Dendritic cell treated with granulocyte-macrophage colony-stimulating factor and Interleukin-4, amounts not matched to agents 40 ng/mL and 50 ng/mL, for 4 days (primary cell): ENCODE data around the gene ADD1.

ENCODE experiments used
- H3K27ac Mint-ChIP-seq: one replicate; pipeline ENCODE4 v1.8.0; 2022; ENCODE audit warnings: mild to moderate bottlenecking, mixed read lengths
- H3K27me3 Mint-ChIP-seq: one replicate; pipeline ENCODE4 v1.8.0; 2022; ENCODE audit warnings: mild to moderate bottlenecking, mixed read lengths
- H3K36me3 Mint-ChIP-seq: one replicate; pipeline ENCODE4 v1.8.0; 2022; ENCODE audit warnings: low read depth, mixed read lengths
- H3K4me1 Mint-ChIP-seq: one replicate; pipeline ENCODE4 v1.8.0; 2022; ENCODE audit warnings: low read depth, mixed read lengths
- H3K4me3 Mint-ChIP-seq: one replicate; pipeline ENCODE4 v1.8.0; 2022; ENCODE audit warnings: mild to moderate bottlenecking, moderate library complexity, mixed read lengths
- H3K9me3 Mint-ChIP-seq: one replicate; pipeline ENCODE4 v1.8.0; 2022; ENCODE audit warnings: mixed read lengths
- intact Hi-C: fragments of 100-400 bp; cut with micrococcal nuclease; formaldehyde crosslinking; loops from one replicate; pipeline ENCODE4 v1.15.0; 2022

The ADD1 gene

GRCh38 chr4:2930758-2931511, 87.3 kb downstream of the ADD1 start:
- Mint-ChIP-seq H3K9me3 (no peaks in the 10 kb centered on the region), H3K4me3 (no peak overlapping the region), H3K4me1 (peaks cover 33% of the 10 kb centered on the region), H3K27ac (peak overlapping the region; percentile 75), H3K27me3 (no peaks in the 10 kb centered on the region), H3K36me3 (peaks cover 63% of the 10 kb centered on the region)
- intact Hi-C loops, result loop anchor here (5.0 to 10.0 kb wide), 3 partner anchors 86 to 174 kb away; partner anchors contain the start of genes ADD1 and TNIP2

- H3K9me3 Mint-ChIP-seq, result no peaks in the 10 kb centered on the region
- peak overlapping the region; percentile 20 for H3K4me3 Mint-ChIP-seq
- H3K4me1 Mint-ChIP-seq, result peaks cover 41% of the 10 kb centered on the region
- intact Hi-C loops, result loop anchor here (5.0 to 10.0 kb wide), 3 partner anchors 87 to 174 kb away; partner anchors contain the start of genes ADD1 and TNIP2
- peaks cover 62% of the 10 kb centered on the region for H3K36me3 Mint-ChIP-seq
- H3K27ac Mint-ChIP-seq, result peak overlapping the region; percentile 75
- no peaks in the 10 kb centered on the region for H3K27me3 Mint-ChIP-seq
Measured at GRCh38 chr4:2931512-2932301, 88.1 kb downstream of the ADD1 start.

GRCh38 chr4:2932321-2932950, 88.8 kb downstream of the ADD1 start:
- Mint-ChIP-seq H3K4me1 (peaks cover 48% of the 10 kb centered on the region), H3K27ac (peak overlapping the region; percentile 75), H3K27me3 (no peaks in the 10 kb centered on the region), H3K36me3 (peaks cover 62% of the 10 kb centered on the region), H3K4me3 (peak overlapping the region; percentile 20), H3K9me3 (no peaks in the 10 kb centered on the region)
- intact Hi-C loops, result loop anchor here (5.0 to 10.0 kb wide), 3 partner anchors 88 to 175 kb away; partner anchors contain the start of genes ADD1 and TNIP2

DNA sequence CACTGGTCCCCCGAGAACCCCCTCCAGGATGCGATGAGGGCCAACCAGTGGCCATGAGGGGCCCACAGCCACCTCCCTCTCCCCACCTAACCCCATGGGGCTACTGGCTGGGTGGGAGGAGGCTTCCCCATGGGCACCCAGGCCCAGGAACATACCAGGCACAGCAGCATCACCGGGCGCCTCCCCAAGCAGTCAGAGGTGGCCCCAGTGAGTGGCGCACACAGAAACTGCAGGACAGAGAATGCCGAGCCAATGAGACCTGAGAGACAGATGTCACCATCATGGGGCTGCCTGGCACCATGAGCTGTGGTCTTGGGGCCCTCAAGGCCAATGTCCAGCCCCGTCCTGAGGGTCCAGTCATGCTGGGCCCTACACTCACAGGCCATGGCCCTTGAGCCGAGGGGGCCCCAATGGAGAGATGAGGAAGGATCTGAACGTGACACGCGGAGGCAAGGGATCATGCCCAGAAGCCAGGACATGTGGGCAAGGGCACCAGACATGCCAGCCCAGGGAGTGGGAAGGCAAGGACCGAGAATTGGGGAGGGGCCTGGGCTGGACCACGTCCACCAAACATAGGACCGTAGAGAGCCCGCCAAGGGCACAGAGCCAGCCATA, 89.4 kb downstream of the ADD1 start:
- Mint-ChIP-seq H3K27ac (peak overlapping the region; percentile 67), H3K27me3 (no peaks in the 10 kb centered on the region), H3K4me3 (peak overlapping the region; percentile 66), H3K9me3 (no peaks in the 10 kb centered on the region), H3K36me3 (peaks cover 62% of the 10 kb centered on the region), H3K4me1 (peaks cover 51% of the 10 kb centered on the region)
- intact Hi-C loops, result loop anchor here (5.0 to 10.0 kb wide), 3 partner anchors 88 to 176 kb away; partner anchors contain the start of genes ADD1 and TNIP2

DNA sequence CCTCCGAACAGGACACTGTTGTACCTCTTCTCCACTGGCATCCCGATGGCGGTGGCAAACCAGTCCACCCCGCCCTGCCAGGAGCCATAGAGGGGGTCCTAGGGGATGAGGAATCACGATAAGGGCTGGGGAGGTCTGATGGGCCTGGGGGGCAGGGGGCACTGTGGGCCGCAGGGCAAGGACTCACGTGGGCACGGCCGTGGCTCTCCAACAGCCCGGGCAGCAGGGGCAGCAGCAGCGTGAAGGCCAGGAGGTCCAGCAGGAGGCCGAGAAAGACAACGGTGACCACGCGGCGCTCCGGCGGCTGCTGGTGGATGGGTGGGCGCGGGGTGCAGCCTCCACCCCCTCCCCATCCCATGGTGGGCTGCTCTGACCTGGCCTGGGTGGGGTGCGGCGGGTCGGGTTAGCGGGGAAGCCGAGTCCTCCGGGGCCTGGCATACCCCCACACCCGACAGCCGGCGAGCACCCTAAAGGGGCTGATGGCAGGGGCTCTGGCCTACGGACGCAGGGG, 90.0 kb downstream of the ADD1 start:
- Mint-ChIP-seq H3K27ac (peak overlapping the region; percentile 67), H3K36me3 (peaks cover 62% of the 10 kb centered on the region), H3K4me3 (peak overlapping the region; percentile 66), H3K27me3 (no peaks in the 10 kb centered on the region), H3K9me3 (no peaks in the 10 kb centered on the region), H3K4me1 (peaks cover 51% of the 10 kb centered on the region)
- intact Hi-C loops, result loop anchor here (1.0 to 10.0 kb wide), 4 partner anchors 30 to 176 kb away; partner anchors contain the start of genes ADD1, GRK4, NOP14 and TNIP2

- peak overlapping the region; percentile 70 for H3K4me3 Mint-ChIP-seq
- no peaks in the 10 kb centered on the region for H3K27me3 Mint-ChIP-seq
- no peaks in the 10 kb centered on the region for H3K9me3 Mint-ChIP-seq
- peaks cover 62% of the 10 kb centered on the region for H3K36me3 Mint-ChIP-seq
- peaks cover 55% of the 10 kb centered on the region for H3K4me1 Mint-ChIP-seq
- peak overlapping the region; percentile 82 for H3K27ac Mint-ChIP-seq
- intact Hi-C loops, result loop anchor here (1.0 to 10.0 kb wide), 4 partner anchors 29 to 177 kb away; partner anchors contain the start of genes ADD1, GRK4, NOP14 and TNIP2
Measured at GRCh38 chr4:2934077-2934812, 90.6 kb downstream of the ADD1 start.

DNA sequence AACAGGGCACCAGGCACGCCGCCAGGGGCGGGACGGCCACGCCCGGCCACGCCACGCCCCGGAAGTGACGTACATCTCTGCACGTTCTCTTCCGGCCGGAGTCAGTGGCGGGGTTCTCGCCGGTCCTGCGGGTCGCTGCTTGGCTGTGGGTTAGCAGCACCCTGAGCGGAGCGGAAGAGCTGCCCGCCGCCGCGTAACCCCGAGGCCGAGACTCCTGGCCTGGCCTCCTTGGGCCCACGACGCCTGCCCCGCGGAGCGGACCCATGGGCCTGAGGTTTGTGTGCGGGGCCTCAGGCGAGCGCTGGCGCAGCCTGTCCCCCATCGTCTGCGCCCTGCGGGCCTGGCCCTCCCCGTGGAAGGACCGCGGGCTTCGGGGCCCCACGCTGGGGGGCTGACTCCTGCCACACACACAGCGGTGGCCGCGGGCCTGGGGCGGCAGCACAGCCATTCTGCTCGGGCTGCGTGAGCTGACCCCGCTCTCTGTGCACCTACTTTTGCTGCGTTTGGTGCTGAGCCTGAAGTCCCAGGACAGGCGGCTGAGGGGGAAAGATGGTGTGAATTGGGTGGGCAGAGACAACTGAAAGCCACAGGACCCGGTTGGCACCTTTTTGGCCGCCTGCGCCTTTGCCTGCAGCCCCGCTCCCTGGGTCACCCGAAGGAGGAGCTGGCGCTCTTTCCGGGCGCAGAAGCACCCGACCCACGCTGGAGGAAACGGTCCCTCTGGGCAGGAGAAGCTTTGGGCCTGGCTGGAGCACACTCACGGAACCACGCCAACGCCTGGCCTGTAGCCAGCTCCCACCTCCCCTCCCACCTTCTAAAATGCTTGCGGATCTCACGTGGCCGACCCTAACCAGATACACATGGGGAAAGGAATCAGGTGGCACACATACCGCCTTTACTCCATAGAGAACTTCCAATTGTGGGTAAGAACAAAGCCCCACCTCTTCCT, 91.4 kb downstream of the ADD1 start:
- Mint-ChIP-seq H3K4me1 (peaks cover 55% of the 10 kb centered on the region), H3K27me3 (no peaks in the 10 kb centered on the region), H3K27ac (peak overlapping the region; percentile 82), H3K36me3 (peaks cover 62% of the 10 kb centered on the region), H3K4me3 (peak overlapping the region; percentile 70), H3K9me3 (no peaks in the 10 kb centered on the region)
- intact Hi-C loops, result loop anchor here (1.0 to 10.0 kb wide), 4 partner anchors 28 to 178 kb away; partner anchors contain the start of genes ADD1, GRK4, NOP14 and TNIP2

DNA sequence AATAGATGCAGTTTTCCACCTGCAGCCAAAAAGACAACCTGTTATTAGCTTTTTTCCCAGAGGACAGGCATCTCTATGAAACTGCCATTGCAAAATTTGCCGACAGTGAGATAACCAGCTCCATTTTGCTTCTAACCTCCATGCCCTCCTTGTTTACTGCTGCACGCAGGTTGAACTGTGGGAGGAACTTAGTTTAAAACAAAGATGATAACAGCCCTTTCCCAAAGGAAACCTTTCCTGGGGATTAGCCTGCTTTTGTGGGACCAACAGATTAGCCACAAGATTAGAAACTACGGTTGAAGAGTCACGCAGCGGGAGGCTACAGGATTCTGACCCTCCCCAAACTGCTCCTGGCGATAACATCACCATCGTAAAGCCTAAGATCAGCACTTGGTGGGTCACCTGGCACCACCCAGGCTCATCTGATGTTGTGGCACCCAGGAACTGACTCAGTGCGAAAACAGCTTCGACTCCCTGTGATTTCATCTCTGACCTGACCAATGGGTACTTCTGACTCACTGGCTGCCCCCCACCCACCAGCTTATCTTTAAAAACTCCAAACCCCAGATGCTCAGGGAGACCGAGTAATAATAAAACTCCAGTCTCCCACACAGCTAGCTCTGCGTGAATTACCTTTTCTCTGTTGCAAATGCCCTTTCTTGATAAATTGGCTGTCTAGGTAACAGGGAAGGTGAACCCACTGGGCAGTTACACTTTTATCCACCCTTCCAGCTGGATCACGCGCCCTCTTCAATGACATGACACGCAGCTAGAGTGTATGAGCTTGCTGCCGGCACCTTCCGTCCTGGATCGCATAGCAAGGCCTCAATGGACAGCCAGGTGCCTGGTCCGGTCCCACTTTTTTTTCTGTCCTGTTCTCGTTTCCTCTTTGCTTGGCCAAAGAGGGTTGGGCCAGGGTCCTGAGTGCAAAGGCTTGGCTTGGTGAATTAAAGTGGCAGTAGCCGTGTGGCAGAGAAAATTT, 92.4 kb downstream of the ADD1 start:
- no peaks in the 10 kb centered on the region for H3K9me3 Mint-ChIP-seq
- H3K27me3 Mint-ChIP-seq, result no peaks in the 10 kb centered on the region
- intact Hi-C loops, result loop anchor here (10.0 kb wide), 1 partner anchor 91 kb away; the partner anchor contains the start of gene ADD1
- H3K4me3 Mint-ChIP-seq, result peak overlapping the region; percentile 70
- peaks cover 48% of the 10 kb centered on the region for H3K4me1 Mint-ChIP-seq
- peak overlapping the region; percentile 82 for H3K27ac Mint-ChIP-seq
- H3K36me3 Mint-ChIP-seq, result peaks cover 62% of the 10 kb centered on the region

DNA sequence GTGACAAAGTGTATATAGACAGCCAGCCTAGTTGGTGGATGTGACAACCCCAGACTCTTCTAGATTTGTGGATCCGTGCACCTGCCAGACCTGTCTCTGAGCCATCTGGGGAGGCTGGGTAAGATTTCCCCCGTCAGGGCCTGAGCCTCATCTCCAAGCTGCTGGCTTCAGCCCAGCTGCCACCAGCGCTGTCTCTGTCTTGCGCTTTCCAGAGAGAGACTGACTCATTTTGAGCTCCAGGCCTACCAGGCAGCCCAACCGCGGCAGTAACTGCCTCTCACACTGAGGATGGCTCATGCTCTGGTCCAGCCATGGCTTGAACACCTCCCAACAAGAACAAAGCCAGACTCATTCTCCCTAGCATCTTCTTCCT, 93.1 kb downstream of the ADD1 start:
- H3K4me3 Mint-ChIP-seq, result no peak overlapping the region
- H3K4me1 Mint-ChIP-seq, result peaks cover 41% of the 10 kb centered on the region
- H3K9me3 Mint-ChIP-seq, result no peaks in the 10 kb centered on the region
- intact Hi-C loops, result loop anchor here (10.0 kb wide), 1 partner anchor 92 kb away; the partner anchor contains the start of gene ADD1
- no peaks in the 10 kb centered on the region for H3K27me3 Mint-ChIP-seq
- no peak overlapping the region for H3K27ac Mint-ChIP-seq
- H3K36me3 Mint-ChIP-seq, result peaks cover 64% of the 10 kb centered on the region

DNA sequence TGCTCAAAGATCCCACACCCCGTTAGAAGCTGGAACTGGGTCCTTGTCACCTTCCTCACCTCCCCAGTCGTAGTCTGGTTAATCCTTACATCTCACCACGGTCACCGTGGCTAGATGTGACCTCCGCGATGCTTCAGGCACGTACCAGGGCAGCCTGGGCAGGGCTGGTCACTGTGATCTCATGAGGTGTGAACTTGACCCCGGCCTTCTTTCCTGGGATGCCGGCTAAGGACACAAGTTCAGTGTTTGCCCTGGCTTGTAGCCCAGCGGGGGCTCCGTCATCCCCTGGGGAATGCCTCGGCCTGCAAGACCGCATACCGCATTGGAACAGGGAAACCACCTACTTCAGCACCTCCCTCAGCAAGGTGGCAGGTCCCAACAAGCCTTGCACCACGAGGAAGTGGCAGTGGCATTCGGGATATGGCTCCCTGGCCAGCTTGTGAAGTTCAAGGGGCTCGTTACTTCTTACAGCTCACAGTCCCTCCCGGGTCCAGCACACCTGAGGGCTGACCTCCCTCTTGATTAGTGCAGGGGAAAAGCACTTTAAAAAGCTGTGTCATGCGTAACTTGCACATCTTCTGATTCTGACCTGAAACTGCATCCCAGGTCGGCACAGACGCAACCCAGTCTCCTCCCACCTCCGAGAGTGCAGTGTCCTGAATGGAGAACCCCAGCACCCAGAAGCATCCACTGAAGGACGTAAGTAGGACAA, 93.7 kb downstream of the ADD1 start:
- no peaks in the 10 kb centered on the region for H3K9me3 Mint-ChIP-seq
- no peak overlapping the region for H3K27ac Mint-ChIP-seq
- intact Hi-C loops, result loop anchor here (10.0 kb wide), 1 partner anchor 93 kb away; the partner anchor contains the start of gene ADD1
- H3K4me1 Mint-ChIP-seq, result peaks cover 36% of the 10 kb centered on the region
- H3K4me3 Mint-ChIP-seq, result no peak overlapping the region
- H3K27me3 Mint-ChIP-seq, result no peaks in the 10 kb centered on the region
- peaks cover 69% of the 10 kb centered on the region for H3K36me3 Mint-ChIP-seq
